SK-MEL-5 (cell line): ENCODE data around the gene PSMA6. TPM values are rescaled to one million over a fixed set of nuclear protein-coding genes. Genes with fewer than 3 reads are reported as not detected.
"Not testable (repeated sequence)": the region's sequence is repeated elsewhere in the genome, so short reads cannot be mapped to it uniquely, and the experiment has no call there.

Source experiments
- DNase-seq: peaks from one replicate; pipeline ENCODE4 v3.0.0-alpha.2; 2016; ENCODE audit warnings: low read depth, low spot score
- in situ Hi-C: cut with HindIII; loops from 2 replicates; pipeline ENCODE4 v1.10.0; 2016; ENCODE audit warnings: low sequenced_read_pairs, high pct_unique_total_duplicates, low pct_unique_long_range_greater_than_20kb
- total RNA-seq: library from RNA; depleted of rRNA; stranded (reverse); fragments of >200 nt; shearing (Covaris generic); gene quantifications from 2 replicates; pipeline ENCODE4 v1.2.3, GENCODE V29; 2014

PSMA6 gene
- total RNA-seq, 1 experiment from 2014 or later = 169 TPM

DNA sequence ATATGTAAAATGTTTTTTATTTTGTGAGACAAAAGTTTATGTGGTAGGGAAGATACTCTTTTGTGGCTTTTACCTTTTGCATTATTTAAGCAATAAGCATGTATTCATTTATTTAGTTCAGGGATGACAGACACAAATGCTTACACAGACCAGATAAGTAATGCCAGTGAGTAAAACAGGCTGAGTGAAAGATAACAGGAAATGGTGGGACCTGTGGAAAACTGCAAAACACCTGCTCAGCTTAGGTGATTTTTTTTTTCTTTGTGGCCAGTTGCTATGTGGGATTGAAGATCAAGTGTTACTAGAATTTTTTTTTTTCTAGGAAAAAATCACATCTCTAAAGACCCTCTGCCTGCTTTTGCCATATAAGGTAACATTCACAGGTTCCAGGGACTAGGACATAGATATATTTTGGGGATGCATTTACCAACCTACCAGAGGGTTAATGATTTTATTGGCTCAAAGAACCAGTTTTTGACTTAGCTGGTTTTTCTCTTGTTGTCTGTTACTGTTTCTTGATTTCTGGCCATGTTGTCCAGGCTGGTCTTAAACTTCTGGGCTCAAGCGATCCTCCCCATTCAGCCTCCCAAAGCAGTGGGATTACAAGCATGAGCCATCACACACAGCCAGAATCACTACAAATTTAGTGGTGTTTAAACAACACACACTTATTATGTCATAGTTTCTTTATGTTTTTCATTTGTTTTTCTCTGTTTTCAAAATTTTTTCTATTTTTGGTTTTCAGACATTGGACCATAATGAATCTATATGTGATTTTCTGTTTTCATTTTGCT lies 9.8 kb downstream of the PSMA6 start:
- in situ Hi-C loops = no loop called here
- DNase-seq = no peak

DNA sequence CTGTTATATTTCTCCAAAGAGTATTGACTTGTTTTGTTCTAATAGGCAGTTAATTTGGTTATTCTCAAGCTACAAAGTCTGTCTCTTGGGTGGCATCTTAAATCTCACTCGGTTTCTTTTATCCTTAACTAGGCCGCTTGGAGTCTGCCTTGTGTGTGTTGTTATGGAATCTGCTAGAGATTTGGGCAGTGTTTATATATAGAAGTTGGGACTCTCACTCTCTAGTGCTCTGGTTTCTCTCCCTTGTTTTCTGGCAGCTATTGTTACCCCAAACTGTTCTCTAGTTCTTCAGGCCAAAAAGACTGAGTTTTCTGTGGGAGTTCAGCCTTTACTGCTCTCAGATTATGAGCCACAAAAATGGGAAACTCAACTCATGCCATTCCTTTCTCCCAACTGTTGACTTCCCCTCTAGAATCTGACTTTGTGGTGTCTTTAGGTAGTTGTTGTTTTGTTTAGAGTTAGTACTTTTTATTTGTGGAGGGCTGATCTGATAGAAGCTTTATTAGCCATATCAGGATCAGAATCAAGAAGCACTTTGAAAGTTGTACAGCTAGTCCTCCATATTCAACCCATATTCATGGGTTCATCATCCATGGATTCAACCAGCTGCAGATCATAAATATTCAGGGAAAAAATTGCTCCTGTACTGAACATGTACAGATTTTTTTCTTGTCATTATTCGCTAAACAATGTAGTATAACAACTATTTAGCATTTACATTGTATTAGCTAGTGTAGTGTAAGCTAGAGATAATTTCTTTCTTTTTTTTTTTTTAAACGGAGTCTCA lies 11.2 kb downstream of the PSMA6 start:
- in situ Hi-C loops = no loop called here
- no peak for DNase-seq

- in situ Hi-C loops = no loop called here
- DNase-seq = no peak
Measured at GRCh38 chr14:35304812-35305462, 12.8 kb downstream of the PSMA6 start.

DNA sequence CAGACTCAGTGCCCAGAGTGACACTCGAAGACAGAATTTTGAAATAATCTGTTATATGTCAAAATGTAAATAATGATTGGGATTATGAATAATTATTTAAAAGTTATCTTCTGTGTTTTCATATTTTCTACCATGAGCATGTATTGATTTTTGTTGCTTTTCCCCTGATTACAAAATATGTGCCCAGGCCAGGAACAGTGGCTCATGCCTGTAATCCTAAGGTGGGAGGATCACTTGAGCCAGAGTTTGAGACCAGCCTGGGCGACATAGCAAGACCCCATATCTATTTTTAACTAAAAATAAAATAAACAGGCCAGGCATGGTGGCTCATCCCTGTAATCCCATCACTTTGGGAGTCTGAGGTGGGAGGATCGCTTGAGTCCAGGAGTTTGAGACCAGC lies 13.5 kb downstream of the PSMA6 start:
- in situ Hi-C loops = no loop called here

DNA sequence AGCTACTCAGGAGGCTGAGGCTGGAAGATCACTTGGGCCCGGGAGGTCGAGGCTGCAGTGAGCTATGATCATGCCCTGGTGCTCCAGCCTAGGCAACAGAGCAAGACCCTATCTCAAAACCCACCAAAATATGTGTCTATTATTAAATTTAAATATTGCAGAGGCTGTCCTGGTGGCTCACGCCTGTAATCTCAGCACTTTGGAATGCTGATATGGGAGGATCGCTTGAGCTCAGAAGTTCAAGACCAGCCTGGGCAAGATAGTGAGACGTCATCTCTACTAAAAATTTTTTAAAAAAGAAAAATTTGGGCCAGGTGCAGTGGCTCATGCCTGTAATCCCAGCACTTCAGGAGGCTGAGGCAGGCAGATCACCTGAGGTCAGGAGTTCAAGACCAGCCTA lies 13.9 kb downstream of the PSMA6 start:
- in situ Hi-C loops = no loop called here
- no peak for DNase-seq

More for the DNA sequence above, 13.5 kb downstream of the PSMA6 start:
- DNase-seq = no peak

DNA sequence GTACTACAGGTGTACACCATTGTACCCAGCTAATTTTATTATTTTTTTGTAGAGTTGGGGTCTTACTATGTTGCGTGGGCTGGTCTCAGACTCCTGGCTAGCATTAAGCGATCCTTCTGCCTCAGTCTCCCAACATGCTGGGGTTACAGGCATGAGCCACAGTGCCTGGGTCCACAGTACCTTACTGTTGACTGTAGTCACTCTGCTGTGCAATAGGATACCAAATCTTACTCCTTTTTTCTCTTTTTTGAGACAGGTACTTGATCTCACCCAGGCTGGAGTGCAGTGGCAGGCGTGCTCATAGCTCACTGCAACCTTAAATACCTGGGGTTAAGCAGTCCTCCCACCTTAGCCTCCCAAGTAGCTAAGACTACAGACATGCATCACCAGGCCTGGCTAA lies 25.6 kb downstream of the PSMA6 start:
- no peak for DNase-seq
- in situ Hi-C loops = no loop called here

DNA sequence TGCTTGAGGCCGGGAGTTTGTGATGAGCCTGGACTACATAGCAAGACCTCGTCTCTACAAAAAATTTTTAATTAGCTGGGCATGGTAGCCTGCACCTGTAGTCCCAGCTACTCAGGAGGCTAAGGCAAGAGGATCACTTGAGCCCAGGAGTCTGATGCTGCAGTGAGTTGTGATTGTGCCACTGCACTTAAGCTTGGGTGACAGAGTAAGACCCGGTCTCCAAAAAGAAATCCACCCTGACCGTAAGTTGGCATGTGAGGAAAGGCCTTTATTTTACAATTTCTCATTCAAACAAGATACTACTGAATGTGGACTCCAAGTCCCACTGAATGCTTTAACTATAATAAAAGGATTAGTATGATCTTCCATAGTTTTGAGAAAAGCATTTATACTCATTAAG lies 27.3 kb downstream of the PSMA6 start:
- DNase-seq = no peak
- in situ Hi-C loops = no loop called here

DNA sequence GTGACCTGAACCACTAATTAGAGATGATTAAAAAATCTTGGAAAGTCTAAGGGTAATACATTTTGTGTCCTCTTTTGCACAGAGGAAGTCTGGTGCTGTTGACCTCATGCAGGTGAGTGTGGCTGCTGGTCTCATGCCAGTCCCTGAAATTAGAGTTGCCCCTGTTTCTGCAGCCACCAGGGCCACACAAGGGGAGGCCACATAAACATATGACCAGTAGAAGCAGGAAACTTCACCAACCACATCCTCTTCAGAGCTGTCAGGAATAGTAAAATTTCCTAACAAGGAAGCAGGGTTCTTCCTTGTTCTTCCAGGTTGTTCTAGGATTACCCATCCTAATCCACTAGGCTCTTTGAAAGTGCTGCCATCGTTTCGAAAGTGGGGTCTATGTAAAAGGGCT lies 28.3 kb downstream of the PSMA6 start:
- no peak for DNase-seq
- in situ Hi-C loops = no loop called here

GRCh38 chr14:35326375-35326774 lies 34.2 kb downstream of the PSMA6 start:
- in situ Hi-C loops = no loop called here

GRCh38 chr14:35331605-35332516 lies 39.7 kb downstream of the PSMA6 start:
- no peak for DNase-seq
- in situ Hi-C loops = no loop called here

More at GRCh38 chr14:35326375-35326774, 34.2 kb downstream of the PSMA6 start:
- DNase-seq = no peak

GRCh38 chr14:35332517-35333263 lies 40.5 kb downstream of the PSMA6 start:
- in situ Hi-C loops = no loop called here
- DNase-seq = peak; percentile 17

DNA sequence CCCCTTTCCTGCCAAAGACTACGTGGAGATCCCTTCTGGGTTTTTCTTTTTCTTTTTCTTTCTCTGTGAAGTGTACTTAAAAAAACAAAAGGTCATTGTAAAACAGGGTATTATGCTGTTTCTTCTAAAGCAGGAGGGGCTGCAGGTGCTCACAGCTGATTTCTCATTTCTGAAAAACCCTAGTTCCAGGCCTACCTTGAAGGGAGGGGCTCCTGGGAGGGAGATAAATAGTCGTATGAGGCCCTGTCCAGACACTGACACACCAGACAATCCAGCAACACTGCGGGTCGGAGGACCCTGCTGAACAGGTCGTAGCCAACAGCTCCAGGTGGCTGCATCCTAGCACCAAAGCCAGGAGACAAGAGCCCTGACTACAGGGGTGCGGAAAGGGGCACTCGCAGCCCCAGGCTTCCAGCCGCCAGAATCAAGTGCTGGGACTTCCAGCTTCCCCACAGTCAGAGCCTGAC lies 41.1 kb downstream of the PSMA6 start:
- in situ Hi-C loops = no loop called here
- DNase-seq = no peak

DNA sequence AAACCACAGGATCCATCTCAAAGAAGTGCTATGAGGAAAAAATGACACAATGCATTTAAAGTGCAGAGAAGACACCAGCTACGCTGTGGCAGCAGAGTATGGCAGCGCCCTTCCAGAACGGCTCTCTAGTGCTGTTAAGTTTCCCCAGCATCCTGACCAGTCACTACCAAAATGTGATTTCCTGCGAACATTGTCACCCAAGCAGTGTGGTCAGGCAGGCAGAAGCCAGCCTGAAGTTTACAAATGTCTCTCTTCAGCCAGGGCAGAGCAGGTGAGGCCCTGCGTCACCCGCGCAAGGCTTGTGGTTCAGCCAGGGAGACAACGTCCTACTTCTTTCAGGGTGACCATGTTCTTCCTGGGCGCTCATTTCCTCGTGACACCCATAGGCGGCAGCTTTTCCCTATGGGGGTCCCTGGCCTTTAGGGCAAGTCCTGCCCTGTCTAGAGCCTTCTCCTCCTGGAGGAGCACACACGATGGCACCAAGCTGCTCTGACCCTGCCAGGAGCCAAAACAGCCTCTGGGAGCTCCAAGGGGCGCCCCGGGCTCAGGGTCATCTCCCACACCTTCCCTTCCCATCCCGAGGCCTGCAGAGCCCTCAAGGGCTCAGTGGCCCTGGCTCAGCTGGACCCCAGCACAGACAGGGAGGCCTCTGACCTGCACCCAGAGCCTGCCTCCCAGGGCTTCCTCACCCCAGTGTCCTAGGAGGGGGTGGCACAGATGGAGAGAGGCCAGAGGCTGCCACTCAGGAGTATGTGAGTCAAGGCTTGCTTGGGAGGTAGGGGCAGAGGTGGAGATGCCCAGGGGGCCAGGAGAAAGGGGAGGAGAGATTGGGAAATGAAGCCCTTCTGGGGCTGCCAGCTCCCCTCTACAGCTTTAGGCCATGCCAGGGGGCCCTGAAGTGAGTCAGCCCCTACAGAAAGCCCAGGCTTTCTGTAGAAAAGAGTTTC lies 41.9 kb downstream of the PSMA6 start:
- no peak for DNase-seq
- in situ Hi-C loops = no loop called here

- in situ Hi-C loops = no loop called here
- no peak for DNase-seq
Measured at GRCh38 chr14:35335388-35336092, 43.4 kb downstream of the PSMA6 start.

DNA sequence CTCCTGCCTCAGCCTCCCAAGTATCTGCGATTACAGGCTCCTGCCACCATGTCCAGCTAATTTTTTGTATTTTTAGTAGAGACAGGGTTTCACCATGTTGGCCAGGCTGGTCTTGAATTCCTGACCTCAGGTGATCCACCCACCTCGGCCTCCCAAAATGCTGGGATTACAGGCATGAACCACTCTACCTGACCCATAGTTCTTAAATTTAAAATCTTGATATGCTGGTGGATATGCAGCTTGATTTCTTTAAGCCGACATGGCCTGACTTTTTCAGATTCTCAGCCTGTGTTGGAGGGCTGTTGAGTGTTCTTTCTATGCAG lies 44.0 kb downstream of the PSMA6 start:
- in situ Hi-C loops, DNase-seq: not testable (repeated sequence)
